Measurements from ENCODE around the gene ARHGAP31.

DNA sequence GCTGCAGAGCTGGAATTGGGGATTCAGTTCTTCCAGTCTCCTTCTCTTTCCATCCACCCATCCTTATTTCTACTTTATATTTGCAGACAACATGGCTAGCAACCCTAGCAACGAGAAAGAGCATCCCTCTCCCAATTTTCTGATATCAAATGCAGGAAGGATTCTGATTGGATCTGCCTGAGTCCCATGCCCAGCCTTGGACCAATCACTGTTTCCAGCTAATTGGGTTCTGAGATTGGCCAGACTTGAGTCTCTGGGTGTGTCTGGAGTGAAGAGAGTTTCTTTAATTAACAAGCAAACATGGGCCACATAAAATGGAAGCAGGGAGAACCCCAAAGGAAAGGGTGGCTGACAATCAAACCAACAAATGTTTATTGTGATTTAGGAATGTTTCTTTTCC is 108.6 kb downstream of the ARHGAP31 start:
- TF ChIP-seq, protein P1, sequence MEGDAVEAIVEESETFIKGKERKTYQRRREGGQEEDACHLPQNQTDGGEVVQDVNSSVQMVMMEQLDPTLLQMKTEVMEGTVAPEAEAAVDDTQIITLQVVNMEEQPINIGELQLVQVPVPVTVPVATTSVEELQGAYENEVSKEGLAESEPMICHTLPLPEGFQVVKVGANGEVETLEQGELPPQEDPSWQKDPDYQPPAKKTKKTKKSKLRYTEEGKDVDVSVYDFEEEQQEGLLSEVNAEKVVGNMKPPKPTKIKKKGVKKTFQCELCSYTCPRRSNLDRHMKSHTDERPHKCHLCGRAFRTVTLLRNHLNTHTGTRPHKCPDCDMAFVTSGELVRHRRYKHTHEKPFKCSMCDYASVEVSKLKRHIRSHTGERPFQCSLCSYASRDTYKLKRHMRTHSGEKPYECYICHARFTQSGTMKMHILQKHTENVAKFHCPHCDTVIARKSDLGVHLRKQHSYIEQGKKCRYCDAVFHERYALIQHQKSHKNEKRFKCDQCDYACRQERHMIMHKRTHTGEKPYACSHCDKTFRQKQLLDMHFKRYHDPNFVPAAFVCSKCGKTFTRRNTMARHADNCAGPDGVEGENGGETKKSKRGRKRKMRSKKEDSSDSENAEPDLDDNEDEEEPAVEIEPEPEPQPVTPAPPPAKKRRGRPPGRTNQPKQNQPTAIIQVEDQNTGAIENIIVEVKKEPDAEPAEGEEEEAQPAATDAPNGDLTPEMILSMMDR (conservative IDR thresholded peaks at IDR 0.05 in 1 of 2, IDR thresholded peaks at IDR 0.05 in 1 of 2; ENCODE audit: low read depth in 1 of 2, low read length in 2 of 2): no peak
- no peak for TF ChIP-seq EZH2 (IDR thresholded peaks at IDR 0.05; ENCODE audit: low read length, missing control alignments)
